K562 (cell line): ENCODE data around the gene SPRR2D. TPM values are rescaled to one million over a fixed set of nuclear protein-coding genes. Genes with fewer than 3 reads are reported as not detected.

Experiments used
- AFF1 ChIP-seq, 2 experiments: fragments of 450-650 bp; IDR thresholded peaks; 2 replicates each; pipeline ENCODE4 v1.6.1; 2018; ENCODE audit warnings: mild to moderate bottlenecking in 2 of 2, low read depth in 1 of 2; ENCODE audit not compliant: partially characterized antibody in 2 of 2
- ARID1B ChIP-seq: fragments of 450-650 bp; IDR thresholded peaks from 2 replicates; pipeline ENCODE4 v1.6.1; 2016; ENCODE audit warnings: antibody characterized with exemption, mild to moderate bottlenecking, inconsistent platforms
- CBFA2T3 ChIP-seq: fragments of 450-650 bp; IDR thresholded peaks from 2 replicates; pipeline ENCODE4 v1.6.1; 2017
- ETV6 ChIP-seq, 3 experiments: fragments of 150-350 bp in 1 of 3; sonication (generic) in 1 of 3; formaldehyde crosslinking in 1 of 3; IDR thresholded peaks; 2 replicates each; pipeline versions ENCODE4 v1.6.1 to v1.8.0; 2014 to 2022; ENCODE audit warnings: borderline replicate concordance in 2 of 3, low read depth in 2 of 3, antibody characterized with exemption in 1 of 3, low read length in 1 of 3, mild to moderate bottlenecking in 1 of 3, missing genetic modification reagents in 1 of 3
- FOXO4 ChIP-seq: fragments of 450-650 bp; formaldehyde crosslinking; IDR thresholded peaks from 2 replicates; pipeline ENCODE4 v1.4.0; 2020; ENCODE audit warnings: mild to moderate bottlenecking, moderate library complexity
- HNRNPUL1 ChIP-seq: fragments of 200-400 bp; formaldehyde crosslinking; IDR thresholded peaks from 2 replicates; pipeline ENCODE4 v1.6.1; 2017; ENCODE audit warnings: low read length
- KDM1A ChIP-seq, 2 experiments: fragments of 450-650 bp; IDR thresholded peaks; 2 replicates each; pipeline ENCODE4 v1.6.1; 2016; ENCODE audit warnings: mild to moderate bottlenecking in 2 of 2
- MXD1 ChIP-seq: fragments of 250-450 bp; sonication (Bioruptor Pico); IDR thresholded peaks from 2 replicates; pipeline ENCODE4 v1.8.0; 2021; ENCODE audit warnings: borderline replicate concordance, mild to moderate bottlenecking, moderate library complexity; ENCODE audit not compliant: poor library complexity, severe bottlenecking
- NONO ChIP-seq, 2 experiments: fragments of 200-400 bp in 1 of 2; fragments of 450-650 bp in 1 of 2; formaldehyde crosslinking in 1 of 2; IDR thresholded peaks; 2 replicates each; pipeline ENCODE4 v1.6.1; 2017; ENCODE audit warnings: low read depth in 2 of 2, mild to moderate bottlenecking in 2 of 2, moderate library complexity in 2 of 2, low read length in 1 of 2
- SIN3B ChIP-seq: fragments of 450-650 bp; IDR thresholded peaks from 2 replicates; pipeline ENCODE4 v1.6.1; 2017; ENCODE audit warnings: low read depth, mild to moderate bottlenecking, moderate library complexity
- SMARCE1 ChIP-seq: fragments of 450-650 bp; IDR thresholded peaks from 2 replicates; pipeline ENCODE4 v1.7.1; 2016; ENCODE audit warnings: mild to moderate bottlenecking
- SNIP1 ChIP-seq: fragments of 450-650 bp; IDR thresholded peaks from 2 replicates; pipeline ENCODE4 v1.7.1; 2017; ENCODE audit warnings: low read depth, mild to moderate bottlenecking
- ZBTB26 ChIP-seq: fragments of 450-650 bp; formaldehyde crosslinking; IDR thresholded peaks from 2 replicates; pipeline ENCODE4 v1.4.0; 2022; ENCODE audit warnings: missing genetic modification characterization
- ZNF449 ChIP-seq: fragments of 250-450 bp; sonication (Bioruptor Pico); IDR thresholded peaks from 2 replicates; pipeline ENCODE4 v1.8.0; 2022; ENCODE audit warnings: moderate library complexity, mild to moderate bottlenecking, inconsistent platforms
- ZNF589 ChIP-seq: fragments of 200-800 bp; sonication (Bioruptor generic); IDR thresholded peaks from 2 replicates; pipeline ENCODE4 v1.6.1; 2016; ENCODE audit warnings: low read depth, missing genetic modification characterization, missing compliant biosample characterization
- ZNF76 ChIP-seq: fragments of 250-450 bp; sonication (Bioruptor Pico); IDR thresholded peaks from 2 replicates; pipeline ENCODE4 v1.4.0; 2020; ENCODE audit warnings: mild to moderate bottlenecking, moderate library complexity, borderline replicate concordance
- ZNF764 ChIP-seq: fragments of 250-450 bp; sonication (Bioruptor Pico); IDR thresholded peaks from 2 replicates; pipeline ENCODE4 v1.4.0; 2020; ENCODE audit warnings: low read depth, mild to moderate bottlenecking, moderate library complexity
- polyA plus RNA-seq, 8 experiments: library from polyadenylated mRNA; depleted of rRNA in 4 of 8; stranded (reverse) in 5 of 8; unstranded in 3 of 8; fragments of >200 nt; fragmentation: Nextera tagmentation in 2 of 8; fragmentation: Illumina TruSeq in 1 of 8; extraction: Ambion mirVana in 2 of 8; extraction: Trizol in 1 of 8; gene quantifications; 2 replicates each; pipeline versions ENCODE4 v1.2.1 to v1.2.3, GENCODE V29; 2011 to 2014; ENCODE audit warnings: inconsistent platforms in 1 of 8, missing spikeins in 1 of 8
- total RNA-seq, 7 experiments: library from RNA; depleted of rRNA in 6 of 7; stranded (reverse); fragments of >200 nt in 6 of 7; fragmentation: Illumina TruSeq in 2 of 7; extraction: Trizol in 2 of 7; gene quantifications; 2 replicates each; pipeline versions ENCODE4 v1.2.1 to v1.2.3, GENCODE V29; 2011 to 2021; ENCODE audit warnings: low replicate concordance in 1 of 7
- TF ChIP-seq, protein P1 (sequence below): sonication (generic); formaldehyde crosslinking; IDR thresholded peaks from 2 replicates; pipeline ENCODE4 v1.8.1; 2022; ENCODE audit warnings: missing genetic modification reagents

SPRR2D gene
- total and polyA plus RNA-seq, 9 of the 15 experiments (the other 6 are each of a cell fraction or from before 2014, with no cell fraction given) = 0.91 to 5.1 (median 3.2) TPM; not detected in 1

DNA sequence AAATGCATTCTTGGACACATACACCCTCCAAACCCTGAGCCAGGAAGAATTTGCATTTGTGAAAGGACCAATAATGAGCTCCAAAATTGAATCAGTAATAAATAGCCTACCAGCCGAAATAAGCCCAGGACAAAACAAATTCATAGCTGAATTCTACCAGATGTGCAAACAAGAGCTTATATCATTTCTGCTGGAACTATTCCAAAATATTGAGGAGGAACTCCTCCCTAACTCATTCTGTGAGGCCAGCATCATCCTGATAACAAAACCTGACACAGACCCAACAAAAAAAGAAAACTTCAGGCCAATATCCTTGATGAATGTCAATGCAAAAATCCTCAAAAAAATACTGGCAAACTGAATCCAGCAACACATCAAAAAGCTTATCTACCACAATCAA lies 46.7 kb upstream of the SPRR2D start (continued):
- no peak for TF ChIP-seq ZBTB26 (CRISPR knock-in tag)
- TF ChIP-seq SIN3B = no peak
- TF ChIP-seq KDM1A (IDR thresholded peaks at IDR 0.05) = peak; percentile 45 to 47; a peak in 3 of 4 replicates
- peak; percentile 48 for TF ChIP-seq CBFA2T3
- TF ChIP-seq ZNF76 (CRISPR knock-in tag) = no peak
- TF ChIP-seq ZNF449 (CRISPR knock-in tag) = no peak
- TF ChIP-seq AFF1 (IDR thresholded peaks at IDR 0.05; ENCODE audit: low read depth in 1 of 2, partially characterized antibody in 2 of 2) = no peak
- no peak for TF ChIP-seq ZNF589
- TF ChIP-seq, protein P1, sequence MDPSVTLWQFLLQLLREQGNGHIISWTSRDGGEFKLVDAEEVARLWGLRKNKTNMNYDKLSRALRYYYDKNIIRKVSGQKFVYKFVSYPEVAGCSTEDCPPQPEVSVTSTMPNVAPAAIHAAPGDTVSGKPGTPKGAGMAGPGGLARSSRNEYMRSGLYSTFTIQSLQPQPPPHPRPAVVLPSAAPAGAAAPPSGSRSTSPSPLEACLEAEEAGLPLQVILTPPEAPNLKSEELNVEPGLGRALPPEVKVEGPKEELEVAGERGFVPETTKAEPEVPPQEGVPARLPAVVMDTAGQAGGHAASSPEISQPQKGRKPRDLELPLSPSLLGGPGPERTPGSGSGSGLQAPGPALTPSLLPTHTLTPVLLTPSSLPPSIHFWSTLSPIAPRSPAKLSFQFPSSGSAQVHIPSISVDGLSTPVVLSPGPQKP (CRISPR knock-in tag) = no peak
- TF ChIP-seq ETV6 (IDR thresholded peaks at IDR 0.05; ENCODE audit: borderline replicate concordance in 1 of 2, low read depth in 2 of 2, low read length in 1 of 2) = no peak
- no peak for TF ChIP-seq ETV6 (CRISPR knock-in tag; IDR thresholded peaks at IDR 0.05; ENCODE audit: borderline replicate concordance)
- no peak for TF ChIP-seq ZNF764 (CRISPR knock-in tag)
- no peak for TF ChIP-seq HNRNPUL1
- no peak for TF ChIP-seq FOXO4 (CRISPR knock-in tag)
- TF ChIP-seq SMARCE1 = no peak
- no peak for TF ChIP-seq SNIP1
- TF ChIP-seq NONO (IDR thresholded peaks at IDR 0.05; ENCODE audit: low read depth in 2 of 2, low read length in 1 of 2) = no peak
- TF ChIP-seq ARID1B = peak; percentile 57
- no peak for TF ChIP-seq MXD1 (CRISPR knock-in tag)
